ENCODE data around the gene IMPG1.
"Not testable (repeated sequence)": the region's sequence is repeated elsewhere in the genome, so short reads cannot be mapped to it uniquely, and the experiment has no call there.

Gene IMPG1

GRCh38 chr6:75947935-75948334, 124.5 kb downstream of the IMPG1 start:
- DNase-seq, result no peak

GRCh38 chr6:75946146-75946831, 126.2 kb downstream of the IMPG1 start:
- DNase-seq, result no peak

GRCh38 chr6:75943381-75943780, 129.1 kb downstream of the IMPG1 start:
- DNase-seq, result no peak

GRCh38 chr6:75941509-75941908, 131.0 kb downstream of the IMPG1 start:
- DNase-seq, result no peak

- DNase-seq, result no peak
These were observed 131.9 kb downstream of the IMPG1 start for GRCh38 chr6:75940564-75940963.

GRCh38 chr6:75937846-75938245, 134.6 kb downstream of the IMPG1 start:
- no peak for DNase-seq

- no peak for DNase-seq
These were observed 135.8 kb downstream of the IMPG1 start for GRCh38 chr6:75936682-75937081.

GRCh38 chr6:75935473-75935793, 137.0 kb downstream of the IMPG1 start:
- no peak for DNase-seq

GRCh38 chr6:75934643-75935472, 137.6 kb downstream of the IMPG1 start:
- peak; percentile 11 for DNase-seq

GRCh38 chr6:75933387-75933975, 139.0 kb downstream of the IMPG1 start:
- no peak for DNase-seq

GRCh38 chr6:75932067-75932466, 140.4 kb downstream of the IMPG1 start:
- no peak for DNase-seq

- no peak for DNase-seq
These were observed 141.3 kb downstream of the IMPG1 start for GRCh38 chr6:75931011-75931680.

- no peak for DNase-seq
These were observed 145.9 kb downstream of the IMPG1 start for GRCh38 chr6:75926293-75927168.

GRCh38 chr6:75922226-75922625, 150.2 kb downstream of the IMPG1 start:
- no peak for DNase-seq

GRCh38 chr6:75913040-75913439, 159.4 kb downstream of the IMPG1 start:
- DNase-seq, result no peak

GRCh38 chr6:75907444-75907843, 165.0 kb downstream of the IMPG1 start:
- no peak for DNase-seq

GRCh38 chr6:75906871-75907270, 165.6 kb downstream of the IMPG1 start:
- DNase-seq, result no peak

GRCh38 chr6:75905129-75905528, 167.3 kb downstream of the IMPG1 start:
- DNase-seq, result not testable (repeated sequence)

GRCh38 chr6:75900216-75900615, 172.2 kb downstream of the IMPG1 start:
- not testable (repeated sequence) for DNase-seq

GRCh38 chr6:75896526-75896925, 175.9 kb downstream of the IMPG1 start:
- no peak for DNase-seq

GRCh38 chr6:75893776-75894152, 178.7 kb downstream of the IMPG1 start:
- no peak for DNase-seq

- peak; percentile 24 for DNase-seq
These were observed 179.2 kb downstream of the IMPG1 start for GRCh38 chr6:75893058-75893775.

Measured in NCI-H187 treated with DMSO at 0.1 percent for 48 hours (cell line).